ENCODE results near the gene ZNF292.
A peak's percentile ranks its signal among the peaks of the same experiment; 100 is the strongest.
"Not testable (repeated sequence)": the region's sequence is repeated elsewhere in the genome, so short reads cannot be mapped to it uniquely, and the experiment has no call there.

ZNF292 gene

DNA sequence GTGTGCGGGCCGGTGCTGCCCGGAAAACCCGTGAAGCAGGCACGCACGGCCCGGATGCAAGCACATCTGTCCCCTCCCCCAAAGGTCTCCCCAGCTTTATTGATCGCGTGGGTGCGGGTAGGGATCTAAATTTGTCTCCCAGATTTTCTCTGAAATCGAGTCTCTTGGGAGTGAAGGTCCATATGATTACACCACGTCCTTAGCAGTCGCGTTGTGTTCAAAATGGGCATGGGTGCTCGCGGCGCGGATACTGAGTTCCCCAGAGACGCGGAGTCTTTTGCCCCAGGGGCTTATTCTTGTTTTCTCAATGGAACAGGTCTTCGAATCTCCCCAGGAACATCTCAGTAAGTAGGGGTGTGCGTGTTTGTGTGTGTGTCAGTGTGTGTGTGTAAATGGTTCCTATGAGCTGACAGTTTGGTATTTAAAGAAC, 2.8 kb upstream of the ZNF292 start:
- H3K36me3 ChIP-seq (ENCODE audit: control insufficient read depth, insufficient read depth, low read length): no peaks in the 10 kb centered on the region
- no peak overlapping the region for H3K18ac ChIP-seq (ENCODE audit: low read length)
- H3K9ac ChIP-seq (ENCODE audit: low read length): peak overlapping the region; percentile 77
- H2BK15ac ChIP-seq (replicated peaks; ENCODE audit: low read depth): no peak overlapping the region
- H3K4me2 ChIP-seq (ENCODE audit: low read length): peak overlapping the region; percentile 82
- H4K5ac ChIP-seq (ENCODE audit: low read length): no peak overlapping the region
- no peaks in the 10 kb centered on the region for H3K79me1 ChIP-seq (ENCODE audit: low read length)
- no peak overlapping the region for H3K23ac ChIP-seq (ENCODE audit: low read length)
- H2BK120ac ChIP-seq (ENCODE audit: low read depth, low read length): no peak overlapping the region
- H3K4me3 ChIP-seq (ENCODE audit: low read length): peak overlapping the region; percentile 42
- H3K27ac ChIP-seq (ENCODE audit: low read depth, low read length): no peak overlapping the region
- DNase-seq: no peak
- H4K8ac ChIP-seq (ENCODE audit: low read depth, low read length): no peak overlapping the region
- H3K4ac ChIP-seq (ENCODE audit: low read depth, low read length): no peak overlapping the region
- peaks cover 17% of the 10 kb centered on the region for H3K79me2 ChIP-seq (ENCODE audit: control insufficient read depth, insufficient read depth, low read length)
- no peaks in the 10 kb centered on the region for H3K27me3 ChIP-seq (ENCODE audit: insufficient read depth, low read length, poor library complexity)
- no CpG with 5 or more reads among the region's 22 CpGs for WGBS (ENCODE audit: extremely low coverage, insufficient coverage, low lambda C conversion rate)
- H3K4me1 ChIP-seq (ENCODE audit: control insufficient read depth, low read depth, low read length): no peaks in the 10 kb centered on the region
- H3K56ac ChIP-seq (ENCODE audit: low read length): peak overlapping the region; percentile 93
- no peak overlapping the region for H2BK5ac ChIP-seq (ENCODE audit: low read length)
- H2AK5ac ChIP-seq (ENCODE audit: low read length): no peak overlapping the region

DNA sequence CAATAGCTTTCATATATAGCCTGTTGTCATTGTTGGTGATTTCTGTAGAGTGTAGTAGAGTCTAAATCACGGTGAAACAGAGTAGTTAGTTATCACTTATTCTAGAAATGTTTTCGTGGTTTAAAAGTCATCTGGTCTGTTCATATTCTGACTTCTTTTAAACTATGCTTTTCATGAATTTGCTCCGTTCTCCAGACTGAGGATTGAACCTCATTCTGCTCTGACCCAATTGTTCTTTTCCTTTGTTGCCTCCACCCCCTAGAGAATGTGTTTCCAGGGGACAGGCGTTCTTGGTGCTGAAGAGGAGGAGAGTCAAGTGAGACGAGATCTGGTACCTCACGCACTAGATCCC, 748 bp upstream of the ZNF292 start:
- no peak for DNase-seq
- no peak overlapping the region for H2AK5ac ChIP-seq (ENCODE audit: low read length)
- H3K36me3 ChIP-seq (ENCODE audit: control insufficient read depth, insufficient read depth, low read length): no peaks in the 10 kb centered on the region
- peaks cover 34% of the 10 kb centered on the region for H3K79me2 ChIP-seq (ENCODE audit: control insufficient read depth, insufficient read depth, low read length)
- peak overlapping the region; percentile 58 for H3K4me3 ChIP-seq (ENCODE audit: low read length)
- no peak overlapping the region for H3K18ac ChIP-seq (ENCODE audit: low read length)
- H3K9ac ChIP-seq (ENCODE audit: low read length): peak overlapping the region; percentile 82
- peak overlapping the region; percentile 97 for H3K56ac ChIP-seq (ENCODE audit: low read length)
- no peaks in the 10 kb centered on the region for H3K27me3 ChIP-seq (ENCODE audit: insufficient read depth, low read length, poor library complexity)
- H3K27ac ChIP-seq (ENCODE audit: low read depth, low read length): peak overlapping the region; percentile 91
- no peak overlapping the region for H4K5ac ChIP-seq (ENCODE audit: low read length)
- no CpG with 5 or more reads among the region's 6 CpGs for WGBS (ENCODE audit: extremely low coverage, insufficient coverage, low lambda C conversion rate)
- H3K79me1 ChIP-seq (ENCODE audit: low read length): no peaks in the 10 kb centered on the region
- no peak overlapping the region for H2BK15ac ChIP-seq (replicated peaks; ENCODE audit: low read depth)
- H3K23ac ChIP-seq (ENCODE audit: low read length): no peak overlapping the region
- peak overlapping the region; percentile 66 for H2BK5ac ChIP-seq (ENCODE audit: low read length)
- peak overlapping the region; percentile 68 for H3K4me2 ChIP-seq (ENCODE audit: low read length)
- H2BK120ac ChIP-seq (ENCODE audit: low read depth, low read length): no peak overlapping the region
- H4K8ac ChIP-seq (ENCODE audit: low read depth, low read length): no peak overlapping the region
- no peak overlapping the region for H3K4ac ChIP-seq (ENCODE audit: low read depth, low read length)
- H3K4me1 ChIP-seq (ENCODE audit: control insufficient read depth, low read depth, low read length): no peaks in the 10 kb centered on the region

DNA sequence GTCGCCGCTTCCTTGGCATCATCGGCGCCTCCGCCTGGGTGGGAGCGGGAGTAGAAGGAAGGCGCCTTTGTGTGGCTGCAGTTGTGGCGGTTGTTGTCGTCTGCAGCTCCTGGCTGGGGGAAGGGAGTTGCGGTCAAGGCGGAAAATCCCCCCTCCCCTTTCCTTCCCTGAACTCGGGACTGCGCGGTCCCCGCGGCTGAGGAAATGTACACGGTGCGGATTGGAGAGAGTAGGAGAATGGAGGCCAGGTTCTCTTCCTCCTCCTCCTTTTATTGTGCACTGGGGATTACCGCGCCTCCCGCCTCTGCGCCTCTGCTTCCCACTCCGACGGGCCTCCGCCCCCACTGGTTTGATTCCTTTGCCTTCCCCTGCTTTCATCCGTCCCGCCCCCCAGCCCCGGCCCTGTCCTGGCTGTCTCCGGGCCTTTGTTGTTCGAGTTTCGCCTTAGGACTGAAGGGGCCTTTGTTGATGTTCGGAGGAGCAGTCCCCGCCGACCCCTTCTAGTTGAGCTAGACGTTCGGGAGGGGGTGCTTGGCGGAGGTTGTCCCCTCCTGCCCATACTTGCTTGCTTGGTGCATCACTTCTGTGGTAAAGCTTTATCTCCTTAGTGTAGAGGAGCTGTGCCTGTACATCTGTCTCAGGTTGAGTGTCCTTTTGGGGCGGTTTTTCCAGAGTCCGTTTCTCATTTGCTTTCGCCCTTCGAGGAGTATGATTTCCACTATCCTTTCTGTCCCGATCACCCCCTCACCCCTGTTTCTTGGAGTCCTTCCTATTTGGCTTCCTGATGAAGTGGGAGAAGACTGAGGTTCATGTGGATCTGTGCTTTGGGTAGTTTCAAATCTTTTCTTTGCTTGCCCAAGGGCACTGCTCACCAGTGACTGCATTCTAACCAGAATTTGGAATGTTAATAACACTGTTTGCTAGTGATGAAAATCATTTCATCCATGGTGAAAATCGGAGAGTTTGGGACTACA, 764 bp downstream of the ZNF292 start:
- H2AK5ac ChIP-seq (ENCODE audit: low read length): no peak overlapping the region
- H3K79me1 ChIP-seq (ENCODE audit: low read length): no peaks in the 10 kb centered on the region
- H2BK120ac ChIP-seq (ENCODE audit: low read depth, low read length): no peak overlapping the region
- H3K4me1 ChIP-seq (ENCODE audit: control insufficient read depth, low read depth, low read length): no peaks in the 10 kb centered on the region
- peak overlapping the region; percentile 95 for H3K4me3 ChIP-seq (ENCODE audit: low read length)
- peak overlapping the region; percentile 97 for H3K56ac ChIP-seq (ENCODE audit: low read length)
- no peaks in the 10 kb centered on the region for H3K36me3 ChIP-seq (ENCODE audit: control insufficient read depth, insufficient read depth, low read length)
- peak overlapping the region; percentile 66 for H2BK5ac ChIP-seq (ENCODE audit: low read length)
- peak overlapping the region; percentile 77 for H3K4me2 ChIP-seq (ENCODE audit: low read length)
- peak overlapping the region; percentile 91 for H3K27ac ChIP-seq (ENCODE audit: low read depth, low read length)
- H4K5ac ChIP-seq (ENCODE audit: low read length): no peak overlapping the region
- peaks cover 43% of the 10 kb centered on the region for H3K79me2 ChIP-seq (ENCODE audit: control insufficient read depth, insufficient read depth, low read length)
- no peak overlapping the region for H2BK15ac ChIP-seq (replicated peaks; ENCODE audit: low read depth)
- no CpG with 5 or more reads among the region's 43 CpGs for WGBS (ENCODE audit: extremely low coverage, insufficient coverage, low lambda C conversion rate)
- peak overlapping the region; percentile 49 for H3K23ac ChIP-seq (ENCODE audit: low read length)
- no peaks in the 10 kb centered on the region for H3K27me3 ChIP-seq (ENCODE audit: insufficient read depth, low read length, poor library complexity)
- peak overlapping the region; percentile 56 for H3K4ac ChIP-seq (ENCODE audit: low read depth, low read length)
- peak; percentile 88 for DNase-seq
- H4K8ac ChIP-seq (ENCODE audit: low read depth, low read length): no peak overlapping the region
- peak overlapping the region; percentile 93 for H3K9ac ChIP-seq (ENCODE audit: low read length)
- peak overlapping the region; percentile 33 for H3K18ac ChIP-seq (ENCODE audit: low read length)

DNA sequence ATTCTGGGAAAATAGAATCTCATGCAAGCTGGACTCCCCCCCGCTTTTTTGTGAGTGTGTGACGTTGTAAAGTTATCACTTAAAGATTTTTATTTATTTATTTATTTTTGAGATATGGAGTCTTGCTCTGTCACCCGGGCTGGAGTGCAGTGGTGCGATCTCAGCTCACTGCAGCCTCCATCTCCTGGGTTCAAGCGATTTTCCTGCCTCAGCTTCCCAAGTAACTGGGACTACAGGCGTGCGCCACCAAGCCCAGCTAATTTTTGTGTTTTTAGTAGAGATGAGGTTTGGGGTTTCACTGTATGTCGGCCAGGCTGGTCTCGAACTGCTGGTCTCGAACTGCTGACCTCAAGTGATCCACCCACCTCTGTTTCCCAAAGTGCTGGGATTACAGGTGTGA, 2.2 kb downstream of the ZNF292 start:
- not testable (repeated sequence) for H3K4me3 ChIP-seq (ENCODE audit: low read length); H2BK5ac ChIP-seq (ENCODE audit: low read length); H3K36me3 ChIP-seq (ENCODE audit: control insufficient read depth, insufficient read depth, low read length); H4K8ac ChIP-seq (ENCODE audit: low read depth, low read length); DNase-seq; H3K9ac ChIP-seq (ENCODE audit: low read length); H2BK120ac ChIP-seq (ENCODE audit: low read depth, low read length); H3K18ac ChIP-seq (ENCODE audit: low read length); H3K4ac ChIP-seq (ENCODE audit: low read depth, low read length); H3K4me2 ChIP-seq (ENCODE audit: low read length); H3K27ac ChIP-seq (ENCODE audit: low read depth, low read length); H3K79me1 ChIP-seq (ENCODE audit: low read length); H2BK15ac ChIP-seq (replicated peaks; ENCODE audit: low read depth); H3K4me1 ChIP-seq (ENCODE audit: control insufficient read depth, low read depth, low read length); H2AK5ac ChIP-seq (ENCODE audit: low read length); H4K5ac ChIP-seq (ENCODE audit: low read length); H3K23ac ChIP-seq (ENCODE audit: low read length); H3K27me3 ChIP-seq (ENCODE audit: insufficient read depth, low read length, poor library complexity); H3K56ac ChIP-seq (ENCODE audit: low read length)
- H3K79me2 ChIP-seq (ENCODE audit: control insufficient read depth, insufficient read depth, low read length): peaks cover 51% of the 10 kb centered on the region
- no CpG with 5 or more reads among the region's 10 CpGs for WGBS (ENCODE audit: extremely low coverage, insufficient coverage, low lambda C conversion rate)

DNA sequence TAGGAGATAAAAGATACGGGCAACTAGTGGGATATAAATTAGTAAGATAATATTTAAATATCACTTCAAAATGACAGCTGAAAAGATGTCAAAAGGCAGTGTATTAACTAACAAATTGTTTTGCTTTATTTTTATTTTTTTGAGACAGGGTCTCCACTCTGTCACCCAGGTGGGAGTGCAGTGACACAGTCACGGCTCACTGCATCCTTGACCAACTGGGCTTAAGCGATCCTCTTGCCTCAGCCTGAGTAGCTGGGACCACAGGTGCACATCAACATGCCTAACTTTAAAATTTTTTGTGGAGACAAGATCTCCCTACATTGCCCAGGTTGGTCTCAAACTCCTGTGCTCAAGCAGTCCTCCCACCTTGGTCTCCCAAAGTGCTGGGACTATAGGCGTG, 5.9 kb downstream of the ZNF292 start:
- peaks cover 70% of the 10 kb centered on the region for H3K79me2 ChIP-seq (ENCODE audit: control insufficient read depth, insufficient read depth, low read length)
- H3K27me3 ChIP-seq (ENCODE audit: insufficient read depth, low read length, poor library complexity): no peaks in the 10 kb centered on the region
- H2BK15ac ChIP-seq (replicated peaks; ENCODE audit: low read depth): no peak overlapping the region
- H3K56ac ChIP-seq (ENCODE audit: low read length): no peak overlapping the region
- no peak overlapping the region for H3K4me3 ChIP-seq (ENCODE audit: low read length)
- H4K8ac ChIP-seq (ENCODE audit: low read depth, low read length): no peak overlapping the region
- no peak overlapping the region for H3K18ac ChIP-seq (ENCODE audit: low read length)
- H3K27ac ChIP-seq (ENCODE audit: low read depth, low read length): no peak overlapping the region
- H3K4me1 ChIP-seq (ENCODE audit: control insufficient read depth, low read depth, low read length): no peaks in the 10 kb centered on the region
- 100% methylated on average over 1 of the region's 4 CpGs for WGBS (ENCODE audit: extremely low coverage, insufficient coverage, low lambda C conversion rate)
- H3K4ac ChIP-seq (ENCODE audit: low read depth, low read length): no peak overlapping the region
- no peak overlapping the region for H3K4me2 ChIP-seq (ENCODE audit: low read length)
- H2BK120ac ChIP-seq (ENCODE audit: low read depth, low read length): no peak overlapping the region
- H4K5ac ChIP-seq (ENCODE audit: low read length): no peak overlapping the region
- no peak overlapping the region for H3K9ac ChIP-seq (ENCODE audit: low read length)
- peaks cover 3% of the 10 kb centered on the region for H3K79me1 ChIP-seq (ENCODE audit: low read length)
- DNase-seq: no peak
- H3K23ac ChIP-seq (ENCODE audit: low read length): no peak overlapping the region
- H2AK5ac ChIP-seq (ENCODE audit: low read length): no peak overlapping the region
- H2BK5ac ChIP-seq (ENCODE audit: low read length): no peak overlapping the region
- no peaks in the 10 kb centered on the region for H3K36me3 ChIP-seq (ENCODE audit: control insufficient read depth, insufficient read depth, low read length)

Data from mesendoderm (in vitro differentiated cells).